K562 (cell line): ENCODE data around the gene HYPK. TPM values are rescaled to one million over a fixed set of nuclear protein-coding genes. Genes with fewer than 3 reads are reported as not detected.

Experiments
- DNMT1 ChIP-seq: fragments of 450-650 bp; IDR thresholded peaks from 2 replicates; pipeline ENCODE4 v1.6.1; 2016; ENCODE audit warnings: antibody characterized with exemption, mild to moderate bottlenecking
- GTF2E2 ChIP-seq: fragments of 200-800 bp; sonication (Bioruptor generic); IDR thresholded peaks from 2 replicates; pipeline ENCODE4 v1.6.1; 2016; ENCODE audit warnings: missing genetic modification characterization, missing compliant biosample characterization
- JUND ChIP-seq, 2 experiments: IDR thresholded peaks; 2 replicates in 1 of 2; 3 replicates in 1 of 2; pipeline ENCODE4 v1.6.1; 2011; ENCODE audit warnings: borderline replicate concordance in 2 of 2, low read depth in 2 of 2, low read length in 2 of 2, improper control_type of control experiment in 1 of 2, missing biosample characterization in 1 of 2, missing genetic modification characterization in 1 of 2, missing genetic modification reagents in 1 of 2
- MTA1 ChIP-seq: fragments of 450-650 bp; IDR thresholded peaks from 2 replicates; pipeline ENCODE4 v1.6.1; 2017; ENCODE audit warnings: borderline replicate concordance
- MYBL2 ChIP-seq, 2 experiments: fragments of 450-650 bp in 1 of 2; sonication (generic) in 1 of 2; formaldehyde crosslinking in 1 of 2; IDR thresholded peaks; 2 replicates each; pipeline versions ENCODE4 v1.6.1 to v1.8.1; 2017 to 2022; ENCODE audit warnings: borderline replicate concordance in 1 of 2, inconsistent platforms in 1 of 2, low read depth in 1 of 2, mild to moderate bottlenecking in 1 of 2, missing genetic modification reagents in 1 of 2, moderate library complexity in 1 of 2
- PTRF ChIP-seq: fragments of 450-650 bp; IDR thresholded peaks from 2 replicates; pipeline ENCODE4 v1.6.1; 2016; ENCODE audit warnings: mild to moderate bottlenecking, missing genetic modification characterization, missing compliant biosample characterization
- PYGO2 ChIP-seq: fragments of 450-650 bp; IDR thresholded peaks from 2 replicates; pipeline ENCODE4 v1.6.1; 2016; ENCODE audit warnings: mild to moderate bottlenecking, missing genetic modification characterization, moderate library complexity, missing compliant biosample characterization
- SNRNP70 ChIP-seq: fragments of 200-400 bp; formaldehyde crosslinking; optimal IDR thresholded peaks from 2 replicates; pipeline ENCODE3; 2017; ENCODE audit warnings: low read depth, low read length
- SP2 ChIP-seq: IDR thresholded peaks from 2 replicates; pipeline ENCODE4 v1.6.1; 2011; ENCODE audit warnings: mild to moderate bottlenecking, low read depth, low read length, moderate library complexity; ENCODE audit not compliant: poor library complexity, severe bottlenecking; ENCODE audit errors: extremely low read depth
- TAF1 ChIP-seq: IDR thresholded peaks from 2 replicates; pipeline ENCODE4 v1.6.1; 2011; ENCODE audit warnings: mild to moderate bottlenecking, low read length, moderate library complexity; ENCODE audit not compliant: insufficient read depth, control insufficient read depth, severe bottlenecking; ENCODE audit errors: extremely low read depth
- TAF9B ChIP-seq: fragments of 450-650 bp; IDR thresholded peaks from 2 replicates; pipeline ENCODE4 v1.6.1; 2018; ENCODE audit warnings: mild to moderate bottlenecking; ENCODE audit not compliant: partially characterized antibody
- ZBTB1 ChIP-seq: sonication (generic); formaldehyde crosslinking; IDR thresholded peaks from 2 replicates; pipeline ENCODE4 v1.8.1; 2023; ENCODE audit warnings: missing genetic modification reagents, low read depth, mild to moderate bottlenecking, borderline replicate concordance
- polyA plus RNA-seq, 8 experiments: library from polyadenylated mRNA; depleted of rRNA in 4 of 8; stranded (reverse) in 5 of 8; unstranded in 3 of 8; fragments of >200 nt; fragmentation: Nextera tagmentation in 2 of 8; fragmentation: Illumina TruSeq in 1 of 8; extraction: Ambion mirVana in 2 of 8; extraction: Trizol in 1 of 8; gene quantifications; 2 replicates each; pipeline versions ENCODE4 v1.2.1 to v1.2.3, GENCODE V29; 2011 to 2014; ENCODE audit warnings: inconsistent platforms in 1 of 8, missing spikeins in 1 of 8
- total RNA-seq, 7 experiments: library from RNA; depleted of rRNA in 6 of 7; stranded (reverse); fragments of >200 nt in 6 of 7; fragmentation: Illumina TruSeq in 2 of 7; extraction: Trizol in 2 of 7; gene quantifications; 2 replicates each; pipeline versions ENCODE4 v1.2.1 to v1.2.3, GENCODE V29; 2011 to 2021; ENCODE audit warnings: low replicate concordance in 1 of 7
- TF ChIP-seq, protein P1 (sequence below): fragments of 250-450 bp; sonication (Bioruptor Pico); IDR thresholded peaks from 2 replicates; pipeline ENCODE4 v1.8.0; 2022; ENCODE audit warnings: moderate library complexity, mild to moderate bottlenecking, inconsistent platforms

HYPK gene
- total and polyA plus RNA-seq, 9 of the 15 experiments (the other 6 are each of a cell fraction or from before 2014, with no cell fraction given) = 7.2 to 28.0 (median 21.1) TPM

DNA sequence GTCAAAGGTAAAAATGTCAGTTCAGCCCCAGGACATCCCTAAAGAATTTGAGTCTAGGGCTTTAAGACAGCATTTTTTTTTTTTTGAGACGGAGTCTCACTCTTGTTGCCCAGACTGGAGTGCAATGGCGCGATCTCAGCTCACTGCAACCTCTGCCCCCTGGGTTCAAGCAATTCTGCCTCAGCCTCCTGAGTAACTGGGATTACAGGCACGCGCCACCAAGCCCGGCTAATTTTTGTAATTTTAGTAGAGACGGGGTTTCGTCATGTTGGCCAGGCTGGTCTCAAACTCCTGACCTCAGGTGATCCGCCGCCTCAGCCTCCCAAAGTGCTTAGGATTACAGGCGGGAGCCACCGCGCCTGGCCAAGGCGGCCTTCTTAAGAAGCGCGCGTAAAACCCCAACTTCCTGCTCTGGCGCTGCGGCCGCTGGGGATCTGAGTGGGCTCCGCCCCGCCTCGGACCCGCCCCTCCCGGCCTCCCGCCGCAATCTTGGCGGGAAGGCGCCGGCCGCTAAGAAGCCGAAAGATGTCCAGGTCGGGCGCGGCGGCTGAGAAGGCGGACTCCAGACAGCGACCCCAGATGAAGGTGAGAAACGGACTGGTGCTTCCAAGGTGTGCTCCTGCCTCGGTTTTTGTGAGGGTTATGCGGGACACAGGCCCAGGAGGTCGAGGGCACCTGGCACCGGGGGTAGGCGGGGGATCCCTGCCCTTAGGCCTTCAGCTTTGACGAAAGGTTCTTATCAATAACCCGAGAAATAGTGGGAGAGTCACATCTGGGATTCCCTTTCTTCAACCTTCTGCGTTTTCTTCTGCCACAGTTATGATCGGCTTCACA, 26.3 kb downstream of the HYPK start, which contains the start of gene WDR76 (continued):
- peak; percentile 81 for TF ChIP-seq TAF1
- TF ChIP-seq JUND (IDR thresholded peaks at IDR 0.05; ENCODE audit: borderline replicate concordance, low read depth, low read length) = no peak; the same call in 1 of the 2 replicates
- TF ChIP-seq JUND (tag; IDR thresholded peaks at IDR 0.05; ENCODE audit: borderline replicate concordance, low read depth, low read length) = no peak; the same call in 2 of the 3 replicates
- no peak for TF ChIP-seq DNMT1
- TF ChIP-seq, protein P1, sequence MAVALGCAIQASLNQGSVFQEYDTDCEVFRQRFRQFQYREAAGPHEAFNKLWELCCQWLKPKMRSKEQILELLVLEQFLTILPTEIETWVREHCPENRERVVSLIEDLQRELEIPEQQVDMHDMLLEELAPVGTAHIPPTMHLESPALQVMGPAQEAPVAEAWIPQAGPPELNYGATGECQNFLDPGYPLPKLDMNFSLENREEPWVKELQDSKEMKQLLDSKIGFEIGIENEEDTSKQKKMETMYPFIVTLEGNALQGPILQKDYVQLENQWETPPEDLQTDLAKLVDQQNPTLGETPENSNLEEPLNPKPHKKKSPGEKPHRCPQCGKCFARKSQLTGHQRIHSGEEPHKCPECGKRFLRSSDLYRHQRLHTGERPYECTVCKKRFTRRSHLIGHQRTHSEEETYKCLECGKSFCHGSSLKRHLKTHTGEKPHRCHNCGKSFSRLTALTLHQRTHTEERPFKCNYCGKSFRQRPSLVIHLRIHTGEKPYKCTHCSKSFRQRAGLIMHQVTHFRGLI = no peak
- TF ChIP-seq PYGO2 (tag) = no peak
- no peak for TF ChIP-seq SP2
- no peak for TF ChIP-seq MTA1
- TF ChIP-seq MYBL2 (IDR thresholded peaks at IDR 0.05; ENCODE audit: low read depth) = no peak
- no peak for TF ChIP-seq MYBL2 (CRISPR knock-in tag; IDR thresholded peaks at IDR 0.05; ENCODE audit: borderline replicate concordance)
- TF ChIP-seq ZBTB1 (CRISPR knock-in tag) = 0 out of 2 replicates have a peak, but pooled peaks have one; percentile 29
- TF ChIP-seq GTF2E2 (tag) = peak; percentile 83
- no peak for TF ChIP-seq SNRNP70
- peak; percentile 52 for TF ChIP-seq TAF9B
- TF ChIP-seq PTRF (tag) = no peak
